Heart right ventricle (tissue), 16 donors: ENCODE measurements around the gene TMEM132A. TPM values are rescaled to one million over a fixed set of nuclear protein-coding genes. Genes with fewer than 3 reads are reported as not detected.

Experiments
- ATAC-seq, 8 donors: fragments of 200-7000 bp; cut with Tn5 transposase; one replicate each; pipeline ENCODE4 v1.9.1; 2020; ENCODE audit warnings: mild to moderate bottlenecking in 8 of 8, moderate library complexity in 8 of 8, moderate number of reproducible peaks in 1 of 8
- DNase-seq, 2 donors: peaks; one replicate each; pipeline ENCODE4 v3.0.0-alpha.2; 2020
- H3K27ac ChIP-seq, 10 donors: fragments of 200-600 bp; sonication (generic) in 2 of 10; one replicate each; pipeline versions ENCODE4 v1.5.0 to v1.8.0; 2020 to 2022; ENCODE audit warnings: mild to moderate bottlenecking in 3 of 10
- H3K27me3 ChIP-seq, 7 donors: fragments of 200-600 bp; one replicate each; pipeline ENCODE4 v1.8.0; 2021 to 2022; ENCODE audit warnings: mild to moderate bottlenecking in 2 of 7
- H3K36me3 ChIP-seq, 9 donors: fragments of 200-600 bp; sonication (generic) in 1 of 9; one replicate each; pipeline versions ENCODE4 v1.5.0 to v1.8.0; 2020 to 2022; ENCODE audit warnings: mild to moderate bottlenecking in 2 of 9
- H3K4me1 ChIP-seq, 9 donors: fragments of 200-600 bp; sonication (generic) in 1 of 9; one replicate each; pipeline versions ENCODE4 v1.5.0 to v1.8.0; 2020 to 2022; ENCODE audit warnings: mild to moderate bottlenecking in 4 of 9
- H3K4me3 ChIP-seq, 10 donors: fragments of 200-600 bp; sonication (generic) in 2 of 10; one replicate each; pipeline versions ENCODE4 v1.5.0 to v1.8.0; 2020 to 2022; ENCODE audit warnings: mild to moderate bottlenecking in 7 of 10, moderate library complexity in 2 of 10
- H3K9me3 ChIP-seq, 11 donors: fragments of 200-600 bp in 10 of 11; sonication (generic) in 2 of 11; one replicate each; pipeline versions ENCODE4 v1.5.0 to v1.8.0; 2013 to 2022; ENCODE audit warnings: mild to moderate bottlenecking in 2 of 11, control low read depth in 1 of 11, moderate library complexity in 1 of 11
- CTCF ChIP-seq, 9 donors: fragments of 200-600 bp; sonication (generic) in 2 of 9; IDR thresholded peaks; one replicate each; pipeline versions ENCODE4 v1.5.0 to v1.8.0; 2021 to 2022; ENCODE audit warnings: antibody characterized with exemption in 9 of 9, mild to moderate bottlenecking in 5 of 9, moderate library complexity in 1 of 9
- WGBS, 2 donors: extraction: QIAGEN DNeasy Blood & Tissue Kit; methylation state at CpG; one replicate each; pipeline ENCODE4 v1.1.7; 2013; ENCODE audit warnings: inconsistent platforms in 1 of 2; 5-methylcytosine and 5-hydroxymethylcytosine counted together
- intact Hi-C, 10 donors: fragments of 100-400 bp; cut with DNase I; formaldehyde crosslinking; loops; one replicate each; pipeline versions ENCODE4 v1.11.1 to v1.14.2; 2022
- polyA plus RNA-seq, 2 donors: library from polyadenylated mRNA; stranded (reverse); fragments of 200-250 nt; gene quantifications; one replicate each; pipeline ENCODE4 v1.2.3, GENCODE V29; 2013
- total RNA-seq, 10 donors: library from RNA; stranded (reverse); fragmentation: NEBNext Ultra II Directional in 3 of 10; extraction: Animal tissue kit (Norgen Biotek cat#: 25700) in 3 of 10; gene quantifications; one replicate each; pipeline versions ENCODE4 v1.2.1 to v1.2.4, GENCODE V29; 2021 to 2023
- donor health status: Arrhythmogenic right ventricular cardiomyopathy.
- donor health status: ischemic (EF 13 %, LVEDD 7.1; RV severe dilation, severe dysfunction).
- donor health status: healthy with polysubstance abuse.
- donor health status: DM: no; HTN: yes; CAD: no.
- donor health status: DM: no; HTN: no; CAD: no.
- donor health status: ischemic (EF 25% LVEDD 6.9; RV normal size, moderate dysfunction).
- donor health status: ischemic (EF 25% LVEDD 5.7; RV mildly dilated, moderate dysfunction).
- donor health status: healthy.
- donor health status: DM: yes; HTN: yes; CAD: no.
- donor health status: Ischemic cardiomyopathy.
- donor health status: ischemic (EF 35%, LVEDD 5.7; RV mildly dilated, moderate dysfunction).
- donor health status: nonischemic (EF 11% LVEDD 7.7; RV severe dilation, severe dysfunction).
- donor health status: DM: yes; HTN: yes; CAD: no.
- donor health status: PGD.
- donor health status: ischemic (EF 29% LVEDD 5.4; RV normal size, mild dysfunction).
- donor health status: nonischemic (EF 23%, LVEDD 6.1; RV moderate dilation, normal function).

Gene TMEM132A
- total and polyA plus RNA-seq, 12 donors: 3.7 to 16.4 (median 7.4) TPM

- Histone ChIP-seq H3K36me3 (peaks cover 0 to 54% (median 6%) of the 10 kb centered on the region in 9 donors), H3K9me3 (no peaks in the 10 kb centered on the region), H3K27me3 (no peaks in the 10 kb centered on the region), H3K4me3 (no peak overlapping the region), H3K4me1 (peaks cover 0 to 25% (median 13%) of the 10 kb centered on the region in 9 donors), H3K27ac (no peak overlapping the region)
- intact Hi-C loops: no loop called here
- ATAC-seq (no peak), DNase-seq (no peak)
- 90 to 92% methylated on average over 21 of the region's 21 CpGs for WGBS, 2 donors
- no peak for TF ChIP-seq CTCF (IDR thresholded peaks at IDR 0.05)
These were observed 10.7 kb downstream of the TMEM132A start for GRCh38 chr11:60934790-60935605.

- Histone ChIP-seq H3K27ac (peak overlapping the region in 8 of 10 donors; percentile 46 to 77 (median 74)), H3K9me3 (no peaks in the 10 kb centered on the region), H3K4me3 (no peak overlapping the region), H3K36me3 (peaks cover 0 to 55% (median 6%) of the 10 kb centered on the region in 9 donors), H3K27me3 (no peaks in the 10 kb centered on the region), H3K4me1 (peaks cover 0 to 32% (median 16%) of the 10 kb centered on the region in 9 donors)
- no peak for ATAC-seq
- DNase-seq: no peak
- TF ChIP-seq CTCF (IDR thresholded peaks at IDR 0.05): no peak
- WGBS, 2 donors: 91 to 93% methylated on average over 27 of the region's 27 CpGs
- intact Hi-C loops: no loop called here
These were observed 11.6 kb downstream of the TMEM132A start for GRCh38 chr11:60935676-60936442.

- Histone ChIP-seq H3K4me1 (peaks cover 0 to 39% (median 16%) of the 10 kb centered on the region in 9 donors), H3K4me3 (no peak overlapping the region), H3K36me3 (peaks cover 0 to 55% (median 7%) of the 10 kb centered on the region in 9 donors), H3K9me3 (no peaks in the 10 kb centered on the region), H3K27me3 (no peaks in the 10 kb centered on the region), H3K27ac (peak overlapping the region; percentile 46 to 77 (median 74))
- intact Hi-C loops: no loop called here
- DNase-seq (no peak), ATAC-seq (peak in 4 of 8 donors; percentile 3 to 20 (median 13))
- no peak for TF ChIP-seq CTCF (IDR thresholded peaks at IDR 0.05)
- WGBS, 2 donors: 89% methylated on average over 18 of the region's 18 CpGs
These were observed 12.3 kb downstream of the TMEM132A start for GRCh38 chr11:60936467-60937143.

- no peak for TF ChIP-seq CTCF (IDR thresholded peaks at IDR 0.05)
- DNase-seq (peak; percentile 64 to 69), ATAC-seq (peak; percentile 44 to 84 (median 82))
- Histone ChIP-seq H3K36me3 (peaks cover 0 to 60% (median 7%) of the 10 kb centered on the region in 9 donors), H3K9me3 (no peaks in the 10 kb centered on the region), H3K4me3 (no peak overlapping the region), H3K27ac (peak overlapping the region; percentile 46 to 77 (median 74)), H3K27me3 (no peaks in the 10 kb centered on the region), H3K4me1 (peaks cover 0 to 45% (median 19%) of the 10 kb centered on the region in 9 donors)
- intact Hi-C loops: no loop called here
- WGBS, 2 donors: 55 to 58% methylated on average over 12 of the region's 12 CpGs
These were observed 12.9 kb downstream of the TMEM132A start for GRCh38 chr11:60937144-60937527.
